H1 (cell line): ENCODE data around the gene NIN. TPM values are rescaled to one million over a fixed set of nuclear protein-coding genes. Genes with fewer than 3 reads are reported as not detected.

Experiments used
- CTCF ChIA-PET: fragments of 300-600 bp; sonication (Branson Sonifier 250); formaldehyde crosslinking; loops from one replicate; lab custom pipeline; 2021; ENCODE audit not compliant: partially characterized antibody; lab: Charles Lee
- POLR2A ChIA-PET: fragments of 300-600 bp; sonication (Branson Sonifier 250); formaldehyde crosslinking; loops from one replicate; lab custom pipeline; 2021; ENCODE audit warnings: inconsistent platforms; ENCODE audit not compliant: partially characterized antibody; lab: Charles Lee
- DNase-seq, 2 experiments: peaks; one replicate each; pipeline versions ENCODE4 v3.0.0 to v3.0.0-alpha.2; 2010 to 2022; ENCODE audit warnings: low spot score in 2 of 2, low read depth in 1 of 2, mixed read lengths in 1 of 2
- FAIRE-seq: peaks from 2 replicates; lab custom pipeline; 2011; peaks lifted over from hg19 to GRCh38; lab: Jason Lieb, UNC
- H2AFZ ChIP-seq: 2 replicates; pipeline ENCODE4 v1.8.1; 2012; ENCODE audit warnings: low read length, inconsistent platforms
- H2AK5ac ChIP-seq: 2 replicates; pipeline ENCODE4 v1.6.1; 2013; ENCODE audit warnings: low read depth, low read length
- H2BK120ac ChIP-seq: replicated peaks from 2 replicates; pipeline ENCODE3; 2013; ENCODE audit warnings: low read depth, low read length, inconsistent platforms
- H2BK12ac ChIP-seq: 2 replicates; pipeline ENCODE4 v1.6.1; 2013; ENCODE audit warnings: low read depth, low read length
- H2BK15ac ChIP-seq: 2 replicates; pipeline ENCODE4 v1.6.1; 2013; ENCODE audit warnings: low read length
- H2BK20ac ChIP-seq: 2 replicates; pipeline ENCODE4 v1.6.1; 2013; ENCODE audit warnings: low read length
- H2BK5ac ChIP-seq: 2 replicates; pipeline ENCODE4 v1.6.1; 2013; ENCODE audit warnings: low read depth, low read length
- H3K14ac ChIP-seq: 2 replicates; pipeline ENCODE4 v1.6.1; 2013; ENCODE audit warnings: inconsistent platforms; ENCODE audit not compliant: insufficient read length
- H3K18ac ChIP-seq: 2 replicates; pipeline ENCODE4 v1.6.1; 2013; ENCODE audit warnings: low read length; ENCODE audit errors: extremely low read depth
- H3K23ac ChIP-seq: 2 replicates; pipeline ENCODE4 v1.6.1; 2013; ENCODE audit warnings: inconsistent platforms; ENCODE audit not compliant: insufficient read length
- H3K23me2 ChIP-seq: 2 replicates; pipeline ENCODE4 v1.6.1; 2013; ENCODE audit warnings: low read depth, low read length
- H3K27ac ChIP-seq: 2 replicates; pipeline ENCODE4 v1.6.1; 2011; ENCODE audit warnings: low read depth, low read length, inconsistent platforms
- H3K27me3 ChIP-seq, 4 experiments: replicated peaks in 1 of 4; 1 replicate in 1 of 4; 2 replicates in 3 of 4; pipeline versions ENCODE4 v1.6.1 to v1.8.1; 2011 to 2013; ENCODE audit warnings: low read length in 3 of 4, mild to moderate bottlenecking in 3 of 4, inconsistent platforms in 2 of 4, mixed read lengths in 2 of 4, moderate library complexity in 1 of 4; ENCODE audit not compliant: control insufficient read depth in 3 of 4, insufficient read depth in 3 of 4; ENCODE audit errors: extremely low read depth in 1 of 4
- H3K36me3 ChIP-seq, 4 experiments: 2 replicates each; pipeline versions ENCODE4 v1.6.1 to v1.8.1; 2011 to 2013; ENCODE audit warnings: mild to moderate bottlenecking in 4 of 4, low read length in 3 of 4, moderate library complexity in 2 of 4, control low read depth in 1 of 4, inconsistent platforms in 1 of 4; ENCODE audit not compliant: insufficient read depth in 4 of 4, control insufficient read depth in 2 of 4
- H3K4ac ChIP-seq: replicated peaks from 2 replicates; pipeline ENCODE3; 2013; ENCODE audit warnings: low read length, low read depth, mixed read lengths, inconsistent platforms; ENCODE audit not compliant: insufficient read length
- H3K4me1 ChIP-seq, 4 experiments: replicated peaks in 1 of 4; 1 replicate in 1 of 4; 2 replicates in 3 of 4; pipeline versions ENCODE4 v1.6.1 to v1.8.1; 2011 to 2013; ENCODE audit warnings: low read length in 3 of 4, inconsistent platforms in 2 of 4, mixed read lengths in 1 of 4; ENCODE audit not compliant: insufficient read depth in 4 of 4, control insufficient read depth in 3 of 4
- H3K4me2 ChIP-seq, 2 experiments: 2 replicates each; pipeline versions ENCODE4 v1.6.1 to v1.8.1; 2011 to 2013; ENCODE audit warnings: low read depth in 2 of 2, low read length in 2 of 2, control low read depth in 1 of 2, inconsistent platforms in 1 of 2, mild to moderate bottlenecking in 1 of 2; ENCODE audit not compliant: insufficient read depth in 1 of 2
- H3K4me3 ChIP-seq, 4 experiments: fragments of 200-600, 300-600 bp in 1 of 4; sonication (generic), shearing (Covaris generic), sonication (Bioruptor Twin) in 1 of 4; 2 replicates each; pipeline versions ENCODE4 v1.5.1 to v1.8.1; 2011 to 2016; ENCODE audit warnings: low read length in 4 of 4, low read depth in 3 of 4, control low read depth in 2 of 4, inconsistent platforms in 2 of 4, mild to moderate bottlenecking in 2 of 4, mixed read lengths in 1 of 4, moderate library complexity in 1 of 4; ENCODE audit not compliant: insufficient read depth in 2 of 4; ENCODE audit errors: extremely low read depth in 1 of 4
- H3K56ac ChIP-seq: replicated peaks from 2 replicates; pipeline ENCODE3; 2013; ENCODE audit warnings: low read depth, mild to moderate bottlenecking, mixed read lengths, low read length, inconsistent platforms; ENCODE audit not compliant: insufficient read length
- H3K79me1 ChIP-seq: 2 replicates; pipeline ENCODE4 v1.6.1; 2013; ENCODE audit warnings: low read depth, low read length, control low read depth
- H3K79me2 ChIP-seq, 2 experiments: 2 replicates each; pipeline versions ENCODE4 v1.6.1 to v1.8.1; 2012 to 2013; ENCODE audit warnings: low read length in 2 of 2, mild to moderate bottlenecking in 2 of 2, inconsistent platforms in 1 of 2; ENCODE audit not compliant: insufficient read depth in 2 of 2, control insufficient read depth in 1 of 2
- H3K9ac ChIP-seq, 4 experiments: replicated peaks in 1 of 4; 1 replicate in 1 of 4; 2 replicates in 3 of 4; pipeline versions ENCODE4 v1.6.1 to v1.8.1; 2011 to 2013; ENCODE audit warnings: low read depth in 3 of 4, low read length in 3 of 4, control low read depth in 2 of 4, mild to moderate bottlenecking in 2 of 4, moderate library complexity in 2 of 4, inconsistent platforms in 1 of 4; ENCODE audit errors: extremely low read depth in 1 of 4
- H3K9me3 ChIP-seq, 2 experiments: 2 replicates each; pipeline versions ENCODE4 v1.6.1 to v1.8.1; 2012 to 2013; ENCODE audit warnings: mild to moderate bottlenecking in 2 of 2, moderate library complexity in 2 of 2, control low read depth in 1 of 2, inconsistent platforms in 1 of 2, low read depth in 1 of 2, low read length in 1 of 2, mixed read lengths in 1 of 2; ENCODE audit not compliant: insufficient read depth in 2 of 2
- H4K20me1 ChIP-seq, 2 experiments: replicated peaks in 1 of 2; 2 replicates each; pipeline versions ENCODE3 to v1.8.1; 2011 to 2013; ENCODE audit warnings: inconsistent platforms in 2 of 2, low read length in 2 of 2, mild to moderate bottlenecking in 1 of 2; ENCODE audit not compliant: insufficient read depth in 2 of 2, control insufficient read depth in 1 of 2
- H4K5ac ChIP-seq: 2 replicates; pipeline ENCODE4 v1.6.1; 2013; ENCODE audit warnings: low read length, low read depth, mixed read lengths, inconsistent platforms; ENCODE audit not compliant: insufficient read length
- H4K8ac ChIP-seq: 2 replicates; pipeline ENCODE4 v1.8.0; 2013; ENCODE audit warnings: mild to moderate bottlenecking, moderate library complexity, low read length, inconsistent platforms; ENCODE audit not compliant: insufficient read depth; ENCODE audit errors: extremely low read depth
- H4K91ac ChIP-seq: replicated peaks from 2 replicates; pipeline ENCODE3; 2013; ENCODE audit warnings: low read length, mixed read lengths, inconsistent platforms; ENCODE audit not compliant: insufficient read length
- CBX5 ChIP-seq: fragments of 300-800, 300-1000 bp; sonication (generic); IDR thresholded peaks from 2 replicates; pipeline ENCODE4 v1.7.1; 2016; ENCODE audit warnings: antibody characterized with exemption, low read length, low read depth
- CTBP2 ChIP-seq: IDR thresholded peaks from 2 replicates; pipeline ENCODE4 v1.7.0; 2011; ENCODE audit warnings: borderline replicate concordance, mild to moderate bottlenecking, moderate library complexity, mixed read lengths, low read length; ENCODE audit not compliant: insufficient read depth, insufficient read length
- JUND ChIP-seq: IDR thresholded peaks from 2 replicates; pipeline ENCODE4 v1.6.1; 2011; ENCODE audit warnings: mild to moderate bottlenecking, improper control_type of control experiment, low read length
- SRF ChIP-seq: IDR thresholded peaks from 2 replicates; pipeline ENCODE4 v1.6.1; 2011; ENCODE audit warnings: mild to moderate bottlenecking, low read depth, low read length, moderate library complexity
- SUZ12 ChIP-seq: fragments of 200-600 bp; sonication (generic); IDR thresholded peaks from 2 replicates; pipeline ENCODE4 v1.6.1; 2012; ENCODE audit warnings: mild to moderate bottlenecking, inconsistent platforms, low read length, moderate library complexity, mixed read lengths
- TEAD4 ChIP-seq: IDR thresholded peaks from 2 replicates; pipeline ENCODE4 v1.6.1; 2012; ENCODE audit warnings: low read depth, low read length, inconsistent platforms, mixed read lengths
- USF2 ChIP-seq: IDR thresholded peaks from 2 replicates; pipeline ENCODE4 v1.6.1; 2011; ENCODE audit warnings: low read length, improper control_type of control experiment
- WGBS, 2 experiments: shearing (Covaris generic) in 1 of 2; methylation state at CpG; one replicate each; pipeline versions ENCODE4 v1.1.6 to v1.1.7; 2013 to 2015; ENCODE audit warnings: low lambda C conversion rate in 2 of 2, mixed read lengths in 2 of 2, inconsistent platforms in 1 of 2, low coverage in 1 of 2, missing lambda C conversion rate in 1 of 2; ENCODE audit not compliant: insufficient replicate concordance in 2 of 2, insufficient coverage in 1 of 2, insufficient read length in 1 of 2; ENCODE audit errors: extremely low coverage in 1 of 2, missing lambda C conversion rate in 1 of 2; 5-methylcytosine and 5-hydroxymethylcytosine counted together
- polyA plus RNA-seq, 7 experiments: library from polyadenylated mRNA; depleted of rRNA in 3 of 7; stranded (reverse) in 5 of 7; unstranded in 2 of 7; fragments of >200 nt in 5 of 7; fragments of 200-250 nt in 2 of 7; gene quantifications; 1 replicate in 5 of 7; 2 replicates in 1 of 7; 4 replicates in 1 of 7; pipeline versions ENCODE4 v1.2.1 to v1.2.3, GENCODE V29; 2011 to 2013; ENCODE audit warnings: missing spikeins in 2 of 7, mixed read lengths in 2 of 7
- total RNA-seq: library from RNA; stranded (reverse); fragmentation: NEBNext Ultra II Directional; extraction: Animal tissue kit (Norgen Biotek cat#: 25700); gene quantifications from 2 replicates; pipeline ENCODE4 v1.2.1, GENCODE V29; 2021

NIN gene
- total and polyA plus RNA-seq, 2 of the 8 experiments (the other 6 are each of a cell fraction or from before 2014, with no cell fraction given), result 3.2 to 21.3 TPM

GRCh38 chr14:50758945-50759344 lies 72.0 kb downstream of the NIN start:
- no peak for TF ChIP-seq CBX5
- no peak for TF ChIP-seq SUZ12
- no peak for TF ChIP-seq SRF
- TF ChIP-seq USF2, result no peak
- TF ChIP-seq TEAD4, result no peak
- no peak for TF ChIP-seq JUND
- no peak for TF ChIP-seq CTBP2
- no peak overlapping the region for H3K4me2 ChIP-seq
- no peak overlapping the region for H3K14ac ChIP-seq
- H3K23me2 ChIP-seq, result no peaks in the 10 kb centered on the region
- no peak overlapping the region for H2BK5ac ChIP-seq
- H4K91ac ChIP-seq, result no peak overlapping the region
- H3K27me3 ChIP-seq, result no peaks in the 10 kb centered on the region
- H3K79me2 ChIP-seq, result no peaks in the 10 kb centered on the region
- H3K56ac ChIP-seq, result no peak overlapping the region
- H4K8ac ChIP-seq, result no peak overlapping the region
- no peak overlapping the region for H4K5ac ChIP-seq
- 95% methylated on average over 5 of the region's 5 CpGs; no CpG with 5 or more reads in 1 of the 2 experiments for WGBS, 2 experiments
- POLR2A ChIA-PET, result no interaction called here
- no peak overlapping the region for H2BK120ac ChIP-seq
- no peak overlapping the region for H3K18ac ChIP-seq
- H3K27ac ChIP-seq, result no peak overlapping the region
- DNase-seq (no peak), FAIRE-seq (no peak)
- no peak overlapping the region for H3K4ac ChIP-seq
- H3K79me1 ChIP-seq, result no peaks in the 10 kb centered on the region
- no peaks in the 10 kb centered on the region for H3K4me1 ChIP-seq
- no peak overlapping the region for H2AFZ ChIP-seq
- H2AK5ac ChIP-seq, result no peak overlapping the region
- CTCF ChIA-PET, result interaction anchor here (0.6 to 3.0 kb wide), 6 partner anchors 9 to 102 kb away, joined by 3 to 27 read pairs (median 3); no protein-coding TSS in a partner anchor
- H2BK12ac ChIP-seq, result no peak overlapping the region
- peaks cover 5 to 37% (median 22%) of the 10 kb centered on the region in 4 experiments for H3K36me3 ChIP-seq
- no peak overlapping the region for H3K9ac ChIP-seq
- no peak overlapping the region for H3K4me3 ChIP-seq
- no peak overlapping the region for H2BK20ac ChIP-seq
- H4K20me1 ChIP-seq, result no peaks in the 10 kb centered on the region
- H3K23ac ChIP-seq, result no peak overlapping the region
- H2BK15ac ChIP-seq, result no peak overlapping the region
- no peaks in the 10 kb centered on the region for H3K9me3 ChIP-seq
